GM15510 (cell line): ENCODE measurements around the gene CLDN4.

Experiments used
- POLR2A ChIP-seq: IDR thresholded peaks from 3 replicates; pipeline ENCODE4 v1.6.1; 2011; ENCODE audit warnings: borderline replicate concordance; ENCODE audit not compliant: insufficient read length; ENCODE audit errors: extremely low read depth

CLDN4 gene

DNA sequence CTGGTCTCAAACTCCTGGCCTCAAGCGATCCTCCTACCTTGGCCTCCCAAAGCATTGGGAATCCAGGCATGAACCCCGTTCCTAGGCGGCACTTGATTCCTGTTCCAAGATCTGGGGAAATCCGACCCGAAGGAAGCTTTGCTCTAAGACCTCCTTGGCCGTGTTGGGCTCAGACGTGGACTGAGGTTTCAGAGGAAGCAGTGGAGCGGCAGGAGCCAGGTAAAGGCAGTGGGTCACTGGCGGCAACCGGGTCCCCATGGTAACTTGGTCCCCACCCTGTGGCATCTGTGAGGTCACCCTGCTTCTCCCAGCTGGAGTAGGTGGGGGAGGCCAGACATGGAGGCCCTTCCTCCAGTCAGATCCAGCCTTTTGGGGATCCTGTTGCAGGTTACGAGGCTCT, 30.1 kb downstream of the CLDN4 start, which contains the start of gene TMEM270:
TSS of gene TMEM270 (plus strand) at position 301 of the 400 bp plus-strand sequence. CDS start at position 337, 36 bp downstream.
- no peak for TF ChIP-seq POLR2A

DNA sequence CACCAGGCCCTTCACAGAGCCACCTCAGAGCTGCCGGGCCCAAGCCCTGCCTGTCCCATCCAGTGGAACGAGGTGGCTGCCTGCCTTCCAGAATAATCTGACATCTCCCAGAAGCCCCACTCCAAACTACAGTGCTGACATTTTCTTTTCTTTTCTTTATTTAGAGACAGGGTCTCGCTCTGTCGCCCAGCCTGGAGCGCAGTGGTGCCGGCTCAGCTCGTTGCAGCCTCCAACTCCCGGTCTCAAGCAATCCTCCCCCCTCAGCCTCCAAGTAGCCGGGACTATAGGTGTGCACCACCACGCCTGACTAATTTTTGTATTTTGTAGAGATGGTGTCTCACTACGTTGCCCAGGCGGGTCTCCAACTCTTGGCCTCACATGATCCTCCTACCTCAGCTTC, 30.5 kb downstream of the CLDN4 start:
- TF ChIP-seq POLR2A: no peak

DNA sequence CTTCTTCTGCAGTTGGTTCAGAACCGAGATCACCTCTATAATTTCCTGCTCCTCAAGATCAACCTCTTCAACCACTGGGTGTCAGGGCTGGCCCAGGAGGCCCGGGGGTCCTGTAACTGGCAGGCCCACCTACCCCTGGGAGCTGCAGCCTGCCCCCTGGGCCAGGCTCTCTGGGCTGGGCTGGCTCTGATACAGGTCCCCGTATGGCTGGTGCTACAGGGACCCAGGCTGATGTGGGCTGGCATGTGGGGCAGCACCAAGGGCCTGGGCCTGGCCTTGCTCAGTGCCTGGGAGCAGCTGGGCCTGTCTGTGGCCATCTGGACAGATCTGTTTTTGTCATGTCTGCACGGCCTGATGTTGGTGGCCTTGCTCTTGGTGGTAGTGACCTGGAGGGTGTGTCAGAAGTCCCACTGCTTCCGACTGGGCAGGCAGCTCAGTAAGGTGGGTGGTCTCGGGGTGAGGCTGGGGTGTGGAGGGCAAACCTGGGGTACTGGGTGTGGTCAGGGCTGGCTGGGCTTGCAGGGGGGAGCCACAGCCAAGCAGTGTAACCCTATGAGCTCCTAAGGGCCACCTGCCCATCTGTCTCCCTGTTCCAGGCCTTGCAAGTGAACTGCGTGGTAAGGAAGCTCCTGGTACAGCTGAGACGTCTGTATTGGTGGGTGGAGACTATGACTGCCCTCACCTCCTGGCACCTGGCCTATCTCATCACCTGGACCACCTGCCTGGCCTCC, 34.4 kb downstream of the CLDN4 start:
- no peak for TF ChIP-seq POLR2A

DNA sequence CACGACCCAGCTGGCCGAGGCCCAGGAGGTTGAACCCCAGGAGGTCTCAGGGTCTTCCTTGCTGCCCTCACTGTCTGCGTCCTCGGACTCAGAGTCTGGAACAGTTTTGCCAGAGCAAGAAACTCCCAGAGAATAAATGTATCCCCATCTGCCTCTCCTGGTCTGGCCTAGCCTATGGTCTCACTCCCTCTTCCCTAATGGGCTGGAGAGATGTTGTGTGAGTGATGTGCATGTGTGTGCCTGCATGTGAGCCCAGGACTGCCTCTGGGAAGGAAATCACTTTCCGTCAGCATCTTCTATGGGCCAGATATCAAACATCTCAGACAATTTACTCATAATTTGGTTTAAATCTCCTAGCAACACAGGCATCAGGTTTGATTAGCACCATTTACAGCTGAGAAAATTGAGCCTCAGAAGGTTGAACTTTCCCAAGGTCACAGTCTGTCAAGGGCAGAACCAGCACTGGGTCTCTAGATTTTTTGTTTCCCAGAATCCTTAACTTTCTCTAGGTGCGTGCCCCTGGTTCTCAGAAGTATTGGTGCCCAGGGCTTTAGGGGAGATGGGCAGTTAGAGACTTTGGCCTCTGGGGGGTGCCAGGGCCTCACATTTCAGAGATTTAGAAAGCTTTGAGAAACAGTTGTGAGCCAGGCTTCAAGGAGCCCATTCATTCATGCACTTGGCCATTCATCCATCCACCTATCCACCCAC, 35.1 kb downstream of the CLDN4 start:
- no peak for TF ChIP-seq POLR2A

DNA sequence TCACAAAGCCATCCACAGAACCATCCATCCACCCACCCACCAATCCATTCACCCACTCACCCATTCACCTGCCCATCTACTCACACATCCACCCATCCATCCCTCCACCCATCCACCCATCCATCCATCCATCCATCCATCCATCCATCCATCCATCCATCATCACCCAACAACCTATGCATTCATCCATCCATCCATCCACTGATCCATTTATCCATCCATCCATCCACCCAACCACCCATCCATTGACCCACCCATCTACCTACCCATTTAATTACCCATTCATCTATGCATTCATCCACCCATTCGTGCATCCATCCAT, 35.6 kb downstream of the CLDN4 start:
- no peak for TF ChIP-seq POLR2A

DNA sequence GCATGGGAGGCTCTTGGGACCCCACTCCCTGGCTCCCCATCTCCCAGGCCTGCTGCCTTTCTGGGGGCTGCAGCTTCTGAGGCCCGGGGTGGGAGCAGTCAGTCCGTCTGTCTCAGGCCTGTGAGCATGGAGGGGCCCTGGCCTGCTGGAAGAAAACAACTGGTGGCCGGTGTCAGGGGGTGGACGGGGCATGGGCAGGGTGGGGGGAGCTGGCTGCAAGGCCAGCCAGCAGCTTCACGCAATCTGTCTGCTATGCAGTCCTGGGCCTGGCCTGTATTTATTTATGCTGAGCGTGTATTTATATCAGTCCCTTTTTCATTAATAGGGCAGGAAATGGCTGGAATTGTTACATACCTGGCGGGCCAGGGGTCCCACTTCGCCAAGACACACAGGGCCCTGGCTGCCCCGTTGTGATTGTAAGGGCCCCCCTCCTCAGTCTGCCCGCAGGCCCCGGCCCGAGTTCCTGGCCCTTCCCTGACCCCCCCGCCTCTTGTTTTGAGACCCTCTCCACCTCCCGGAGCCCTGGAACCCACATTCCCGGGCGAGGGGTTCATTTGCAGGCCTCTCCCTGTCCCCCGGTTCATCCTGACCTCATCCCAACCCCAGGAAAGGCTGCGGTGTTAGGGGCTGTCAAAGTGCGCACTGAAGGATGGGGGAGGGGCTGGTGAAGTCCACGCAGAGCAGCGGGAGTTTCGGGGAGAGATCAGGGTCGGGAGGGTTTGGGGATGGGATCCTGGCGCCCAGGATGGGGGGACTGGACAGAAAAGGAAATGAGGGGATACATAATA, 38.4 kb downstream of the CLDN4 start:
- TF ChIP-seq POLR2A: no peak

DNA sequence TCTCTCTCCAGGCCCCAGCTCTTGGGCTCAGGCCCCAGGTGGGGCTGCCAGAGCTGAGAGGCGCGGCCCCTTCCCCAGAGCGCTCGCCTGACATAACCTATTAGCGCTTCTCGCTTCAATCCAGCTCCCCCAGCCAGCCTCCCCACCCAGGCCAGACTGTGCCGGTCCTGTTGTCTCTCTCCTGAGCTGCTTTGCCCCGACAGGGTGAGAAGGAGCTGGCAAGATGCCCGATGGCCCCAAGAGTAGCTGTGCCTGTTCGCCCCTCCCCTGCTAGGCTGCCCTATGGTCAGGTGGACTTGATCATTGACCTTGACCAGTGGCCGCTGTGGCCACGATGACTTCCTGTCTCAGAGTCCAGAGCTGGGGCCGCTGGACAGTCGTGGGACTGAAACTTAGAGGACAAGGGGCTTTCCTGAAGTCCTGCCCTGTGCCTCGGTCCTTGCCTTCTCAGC, 39.3 kb downstream of the CLDN4 start:
- no peak for TF ChIP-seq POLR2A

DNA sequence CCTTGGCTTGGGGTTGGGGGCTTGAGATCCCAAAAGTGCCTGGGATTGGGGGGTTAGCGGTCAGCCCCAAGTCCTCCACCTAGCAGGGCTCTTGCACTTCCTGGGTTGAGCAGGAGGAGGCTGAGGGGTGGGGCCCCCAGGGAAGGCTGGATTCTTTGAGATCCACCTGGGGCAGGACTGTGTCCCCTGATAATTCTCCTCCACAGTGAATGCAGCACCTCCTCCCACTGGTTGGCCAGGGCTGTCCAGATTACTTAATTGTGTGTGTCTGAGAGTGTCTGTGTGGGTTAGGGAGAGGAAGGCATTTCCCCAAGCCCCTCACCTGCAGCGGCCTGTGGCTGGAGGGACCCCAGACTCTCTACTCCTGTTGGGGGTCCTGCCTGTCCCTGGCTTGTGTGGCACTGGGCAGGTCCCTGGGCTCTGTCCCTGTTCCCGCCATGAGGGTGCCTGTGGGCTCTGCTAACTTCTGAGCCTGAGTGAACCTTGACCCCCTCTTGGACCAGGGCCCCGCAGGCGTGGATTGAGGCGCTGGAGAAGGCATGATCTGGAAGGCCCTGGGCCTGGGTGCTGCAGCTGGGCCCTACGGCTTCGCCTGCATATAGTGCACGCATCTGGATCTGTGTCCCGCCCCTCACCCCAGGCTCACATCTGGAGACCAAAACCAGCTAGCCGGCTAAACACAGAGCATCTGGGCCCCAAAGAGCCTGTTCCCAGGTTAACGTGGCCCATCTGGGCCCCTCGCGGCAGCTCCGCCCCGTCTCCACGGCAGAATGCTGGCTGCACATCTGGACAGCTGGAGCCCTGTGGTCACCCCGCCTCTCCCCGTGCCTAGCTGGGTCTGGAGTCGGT, 40.6 kb downstream of the CLDN4 start:
- TF ChIP-seq POLR2A: no peak

DNA sequence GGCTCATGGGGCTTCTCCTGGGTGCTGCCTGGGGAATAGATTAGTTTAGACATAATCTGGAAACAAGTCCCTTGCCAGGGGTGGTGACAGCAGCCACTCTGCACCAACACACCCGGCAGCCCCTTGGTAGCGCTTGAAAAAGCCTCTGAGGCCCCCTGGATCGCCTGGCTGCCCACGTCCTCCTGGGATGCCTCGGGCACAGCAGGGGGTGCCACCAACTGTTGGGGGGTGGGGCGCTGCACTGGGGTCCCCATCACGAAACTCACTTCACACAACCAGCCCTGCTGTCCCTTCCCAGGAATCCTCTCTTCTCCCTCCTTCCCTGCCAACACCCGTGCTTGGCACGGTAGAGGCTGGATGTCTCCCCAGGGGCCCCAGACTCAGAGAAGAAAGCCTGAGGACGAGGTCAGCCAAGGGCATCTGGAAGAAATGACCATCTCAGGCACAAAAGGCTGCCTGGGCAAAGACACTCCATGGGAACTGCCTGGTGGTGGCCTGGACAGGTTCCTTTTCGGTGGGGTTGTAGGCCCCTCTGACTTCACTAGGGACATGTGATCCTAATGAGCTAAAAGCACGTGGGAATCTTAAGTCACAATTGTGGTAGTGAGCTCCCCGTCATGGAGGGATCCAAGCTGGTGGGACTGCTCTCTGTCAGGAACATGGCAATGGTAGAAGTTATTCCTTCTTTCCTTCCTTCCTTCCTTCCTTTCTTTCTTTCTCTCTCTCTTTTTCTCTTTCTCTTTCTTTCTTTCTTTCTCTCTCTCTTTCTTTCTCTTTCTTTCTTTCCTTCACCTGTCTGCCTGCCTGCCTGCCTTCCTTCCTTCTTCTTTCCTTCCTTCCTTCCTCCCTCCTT, 41.5 kb downstream of the CLDN4 start:
- TF ChIP-seq POLR2A: no peak

DNA sequence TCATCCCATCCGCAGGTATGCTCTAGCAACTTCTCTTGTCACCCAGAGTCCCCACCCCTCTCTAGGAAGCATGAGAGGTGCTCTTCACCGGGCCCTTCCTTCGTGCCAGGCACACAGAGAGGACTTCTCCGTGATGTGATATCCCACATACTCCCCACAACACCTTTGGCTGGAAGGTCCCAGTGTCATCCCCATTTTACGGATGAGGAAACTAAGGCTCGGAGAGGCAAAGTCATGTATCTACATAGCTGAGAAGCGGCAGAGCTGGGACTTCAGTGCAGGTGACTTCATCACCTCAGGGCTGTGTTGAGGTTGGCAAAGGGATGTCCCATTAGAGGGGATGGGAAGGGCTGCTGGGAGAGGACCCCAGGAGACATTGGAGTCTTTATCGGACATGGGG, 45.6 kb downstream of the CLDN4 start:
- no peak for TF ChIP-seq POLR2A

DNA sequence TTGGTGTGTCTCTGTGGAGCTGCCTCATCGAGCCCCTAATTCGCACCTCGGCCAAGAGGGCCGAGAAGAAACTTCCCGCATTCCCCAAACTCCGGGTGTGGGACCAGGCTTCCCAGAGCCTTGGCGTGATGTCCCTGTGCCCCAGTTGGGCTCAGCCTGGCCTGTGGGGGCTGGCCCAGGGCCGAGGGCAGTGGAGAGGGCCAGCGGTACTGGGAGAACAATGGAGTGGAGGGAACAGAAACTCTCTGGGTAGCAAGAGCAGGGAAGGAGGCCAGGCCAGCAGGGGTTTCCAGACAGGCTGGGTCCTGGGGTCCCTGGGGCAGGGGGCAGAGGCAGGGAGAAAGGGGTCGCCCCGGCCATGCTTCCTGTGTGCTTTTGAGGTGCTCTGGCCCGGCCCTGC, 46.2 kb downstream of the CLDN4 start:
- TF ChIP-seq POLR2A: no peak

DNA sequence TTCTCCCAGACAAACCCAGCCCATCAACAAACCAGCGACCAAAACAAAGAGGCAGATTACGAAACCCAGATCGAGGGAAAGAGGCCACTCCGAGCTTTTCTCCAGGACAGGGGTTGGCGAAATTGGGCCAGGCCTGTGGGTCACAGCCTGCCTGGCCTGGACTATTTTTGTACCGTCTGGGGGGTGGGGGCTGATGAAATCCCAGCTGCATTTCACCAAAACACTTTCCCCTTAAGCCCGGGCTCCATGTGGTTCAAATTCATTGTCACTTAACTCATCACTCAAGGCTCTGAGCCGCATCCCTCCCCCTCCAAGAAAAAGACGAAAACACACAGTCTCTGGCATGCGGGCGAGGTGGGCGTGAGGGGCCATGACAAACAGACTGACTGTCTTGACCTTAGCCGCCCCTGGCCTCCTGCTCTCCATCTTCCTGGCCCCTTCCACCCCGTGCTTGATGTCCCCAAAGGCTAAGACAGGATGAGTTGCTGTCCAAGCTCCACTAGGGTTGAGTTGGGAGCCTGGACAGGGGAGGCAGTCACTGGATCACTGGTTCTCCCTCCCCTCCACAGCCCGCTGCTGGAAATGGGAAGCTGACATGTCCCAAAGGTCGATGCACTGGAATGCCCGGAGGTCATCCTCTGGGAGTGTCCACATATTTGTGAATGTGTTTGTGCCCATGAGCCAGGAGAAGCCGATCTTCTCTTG, 49.3 kb downstream of the CLDN4 start:
- no peak for TF ChIP-seq POLR2A

DNA sequence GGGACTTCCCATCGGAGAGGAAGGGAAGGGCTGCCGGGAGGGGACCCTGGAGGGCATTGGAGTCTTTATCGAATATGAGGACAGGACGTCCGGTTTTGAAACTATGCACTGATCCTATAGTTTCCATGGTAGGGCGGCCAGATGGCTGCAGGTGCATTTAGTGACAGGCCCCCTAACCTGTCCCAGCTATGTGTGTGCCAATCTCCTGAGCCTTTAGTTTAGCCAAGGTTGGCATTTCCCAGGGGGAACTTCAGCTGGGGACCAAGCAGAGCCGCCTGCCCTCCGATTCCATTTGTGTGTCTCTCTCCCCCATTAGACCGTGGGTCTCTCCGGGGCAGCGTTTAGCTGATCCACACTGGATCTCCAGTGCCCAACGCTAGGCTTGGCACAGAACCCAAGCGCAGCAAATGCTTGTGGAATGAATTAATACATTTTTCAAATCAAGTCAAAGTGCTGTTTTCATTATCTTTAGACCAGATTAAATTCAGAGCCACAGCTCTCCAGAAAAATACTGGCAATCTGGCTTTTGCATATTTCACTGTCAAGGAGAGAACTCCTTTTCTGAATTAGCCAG, 50.0 kb downstream of the CLDN4 start:
- no peak for TF ChIP-seq POLR2A
